Measurements from ENCODE around the gene COLEC11.

COLEC11 gene

GRCh38 chr2:3603536-3604206, 8.8 kb downstream of the COLEC11 start (continued):
- TF ChIP-seq HIC1 (tag by site-specific recombination; IDR thresholded peaks at IDR 0.05) = no peak

- Histone ChIP-seq H3K4me1 (ENCODE audit: control insufficient read depth, insufficient read depth, low read length) (no peaks in the 10 kb centered on the region), H3K27ac (ENCODE audit: extremely low read depth, low read depth, low read length) (no peak overlapping the region), H3K9me3 (ENCODE audit: control insufficient read depth, insufficient read depth, low read depth, low read length) (no peaks in the 10 kb centered on the region), H3K36me3 (ENCODE audit: control insufficient read depth in 2 of 2, insufficient read depth in 1 of 2, low read length in 2 of 2) (no peaks in the 10 kb centered on the region), H3K4me3 (ENCODE audit: low read depth, low read length) (no peak overlapping the region)
- no peak for TF ChIP-seq ZNF302 (tag by site-specific recombination; IDR thresholded peaks at IDR 0.05; ENCODE audit: low read depth)
- TF ChIP-seq ZFHX2 (tag by site-specific recombination; conservative IDR thresholded peaks at IDR 0.05) = 0 out of 2 replicates have a peak, but pooled peaks have one; percentile 12
- ChIA-PET CTCF (interaction anchor here (0.6 to 0.7 kb wide), 3 partner anchors 46 to 878 kb away, joined by 3 to 4 read pairs (median 3); no protein-coding TSS in a partner anchor), POLR2A (no interaction called here)
Measured at GRCh38 chr2:3604207-3604877, 9.4 kb downstream of the COLEC11 start.

- Histone ChIP-seq H3K4me3 (ENCODE audit: low read depth, low read length) (no peak overlapping the region), H3K9me3 (ENCODE audit: control insufficient read depth, insufficient read depth, low read depth, low read length) (no peaks in the 10 kb centered on the region), H3K36me3 (ENCODE audit: control insufficient read depth in 2 of 2, insufficient read depth in 1 of 2, low read length in 2 of 2) (no peaks in the 10 kb centered on the region), H3K27ac (ENCODE audit: extremely low read depth, low read depth, low read length) (no peak overlapping the region), H3K4me1 (ENCODE audit: control insufficient read depth, insufficient read depth, low read length) (no peaks in the 10 kb centered on the region)
- CTCF ChIA-PET = interaction anchor here (0.6 to 0.7 kb wide), 3 partner anchors 45 to 879 kb away, joined by 3 to 4 read pairs (median 3); no protein-coding TSS in a partner anchor
- POLR2A ChIA-PET = no interaction called here
- TF ChIP-seq KLF10 (tag by site-specific recombination; IDR thresholded peaks at IDR 0.05) (peak; percentile 42; the same call in 1 of the 2 replicates), ZNF214 (tag by site-specific recombination; IDR thresholded peaks at IDR 0.05; ENCODE audit: borderline replicate concordance) (no peak), ZNF155 (tag by site-specific recombination; IDR thresholded peaks at IDR 0.05) (no peak), GFI1B (tag by site-specific recombination; IDR thresholded peaks at IDR 0.05) (no peak), ZNF785 (tag by site-specific recombination; IDR thresholded peaks at IDR 0.05) (no peak), ZNF610 (tag by site-specific recombination; IDR thresholded peaks at IDR 0.05; ENCODE audit: borderline replicate concordance) (no peak), ZBTB17 (tag by site-specific recombination; IDR thresholded peaks at IDR 0.05) (no peak), KLF9 (tag by site-specific recombination; IDR thresholded peaks at IDR 0.05; ENCODE audit: low read depth) (peak; percentile 60; the same call in 1 of the 2 replicates), ZNF394 (tag by site-specific recombination; IDR thresholded peaks at IDR 0.05; ENCODE audit: borderline replicate concordance) (0 out of 2 replicates have a peak, but pooled peaks have one; percentile 27), GLIS2 (tag by site-specific recombination; IDR thresholded peaks at IDR 0.05) (no peak), PRDM1 (tag by site-specific recombination; IDR thresholded peaks at IDR 0.05) (no peak), ZNF670 (tag by site-specific recombination; IDR thresholded peaks at IDR 0.05; ENCODE audit: low read depth) (no peak), ZNF837 (tag by site-specific recombination; IDR thresholded peaks at IDR 0.05) (no peak), ZNF426 (tag by site-specific recombination; IDR thresholded peaks at IDR 0.05) (no peak), KLF17 (tag by site-specific recombination; IDR thresholded peaks at IDR 0.05) (no peak), SCRT2 (tag by site-specific recombination; IDR thresholded peaks at IDR 0.05) (0 out of 2 replicates have a peak, but pooled peaks have one; percentile 17), ZNF248 (tag by site-specific recombination; IDR thresholded peaks at IDR 0.05) (no peak), ZNF544 (tag by site-specific recombination; IDR thresholded peaks at IDR 0.05) (no peak), ZNF518A (tag by site-specific recombination; conservative IDR thresholded peaks at IDR 0.05; ENCODE audit: low read depth) (peak; percentile 43; the same call in 1 of the 2 replicates)
Measured at GRCh38 chr2:3604991-3605961, 10.4 kb downstream of the COLEC11 start.

Measured in HEK293 (cell line).